H9 (cell line): ENCODE results near the gene EHD1. TPM values are rescaled to one million over a fixed set of nuclear protein-coding genes. Genes with fewer than 3 reads are reported as not detected.

Experiments used
- DNase-seq: peaks from one replicate; pipeline ENCODE4 v3.0.0-alpha.2; 2017
- H2AFZ ChIP-seq: one replicate; pipeline ENCODE4 v1.6.1; 2013; ENCODE audit warnings: mild to moderate bottlenecking, low read length, control low read depth, moderate library complexity
- H2AK5ac ChIP-seq: 2 replicates; pipeline ENCODE4 v1.6.1; 2013; ENCODE audit warnings: low read length, control low read depth, mixed read lengths; ENCODE audit not compliant: insufficient read length
- H2BK120ac ChIP-seq: one replicate; pipeline ENCODE4 v1.6.1; 2013; ENCODE audit warnings: low read depth, mild to moderate bottlenecking, low read length, control low read depth, inconsistent platforms; ENCODE audit not compliant: poor library complexity, severe bottlenecking
- H2BK12ac ChIP-seq: 2 replicates; pipeline ENCODE4 v1.6.1; 2013; ENCODE audit warnings: low read length, control low read depth, mixed read lengths, low read depth; ENCODE audit not compliant: insufficient read length
- H2BK15ac ChIP-seq: 2 replicates; pipeline ENCODE4 v1.6.1; 2013; ENCODE audit warnings: low read depth, low read length, control low read depth
- H2BK20ac ChIP-seq: one replicate; pipeline ENCODE4 v1.6.1; 2013; ENCODE audit warnings: low read depth, mild to moderate bottlenecking, low read length, control low read depth, inconsistent platforms; ENCODE audit not compliant: poor library complexity, severe bottlenecking
- H2BK5ac ChIP-seq: 2 replicates; pipeline ENCODE4 v1.6.1; 2013; ENCODE audit warnings: low read length, control low read depth, mixed read lengths; ENCODE audit not compliant: insufficient read length
- H3K14ac ChIP-seq: 2 replicates; pipeline ENCODE4 v1.6.1; 2013; ENCODE audit warnings: low read length, control low read depth; ENCODE audit not compliant: insufficient read depth
- H3K18ac ChIP-seq: 2 replicates; pipeline ENCODE4 v1.6.1; 2013; ENCODE audit warnings: low read depth, mild to moderate bottlenecking, mixed read lengths, low read length, control low read depth; ENCODE audit not compliant: insufficient read length
- H3K23ac ChIP-seq: 2 replicates; pipeline ENCODE4 v1.6.1; 2013; ENCODE audit warnings: low read length, control low read depth, mixed read lengths, low read depth; ENCODE audit not compliant: insufficient read length
- H3K23me2 ChIP-seq: 2 replicates; pipeline ENCODE4 v1.6.1; 2013; ENCODE audit warnings: low read depth, mild to moderate bottlenecking, mixed read lengths, low read length, control low read depth; ENCODE audit not compliant: insufficient read length, poor library complexity, severe bottlenecking
- H3K27ac ChIP-seq: 2 replicates; pipeline ENCODE4 v1.5.1; 2013; ENCODE audit warnings: low read length, control low read depth, mixed read lengths, low read depth; ENCODE audit not compliant: insufficient read length
- H3K27me3 ChIP-seq: 2 replicates; pipeline ENCODE4 v1.6.1; 2013; ENCODE audit warnings: low read length, control low read depth, inconsistent platforms; ENCODE audit not compliant: insufficient read depth
- H3K4ac ChIP-seq: 2 replicates; pipeline ENCODE4 v1.6.1; 2013; ENCODE audit warnings: low read depth, mild to moderate bottlenecking, control low read depth, inconsistent platforms, low read length, moderate library complexity
- H3K4me1 ChIP-seq: 2 replicates; pipeline ENCODE4 v1.6.1; 2013; ENCODE audit warnings: low read length, control low read depth, inconsistent platforms; ENCODE audit not compliant: insufficient read depth
- H3K4me2 ChIP-seq: 2 replicates; pipeline ENCODE4 v1.6.1; 2013; ENCODE audit warnings: low read length, control low read depth, mixed read lengths; ENCODE audit not compliant: insufficient read length, insufficient read depth
- H3K56ac ChIP-seq: 2 replicates; pipeline ENCODE4 v1.6.1; 2013; ENCODE audit warnings: low read depth, mild to moderate bottlenecking, mixed read lengths, low read length, control low read depth; ENCODE audit not compliant: insufficient read length
- H3K79me1 ChIP-seq: 2 replicates; pipeline ENCODE4 v1.6.1; 2013; ENCODE audit warnings: low read depth, mild to moderate bottlenecking, moderate library complexity, low read length, control low read depth, inconsistent platforms; ENCODE audit not compliant: insufficient read depth, poor library complexity, severe bottlenecking
- H3K79me2 ChIP-seq: 2 replicates; pipeline ENCODE4 v1.6.1; 2013; ENCODE audit warnings: low read length, control low read depth, inconsistent platforms; ENCODE audit not compliant: insufficient read depth
- H3K9ac ChIP-seq: 2 replicates; pipeline ENCODE4 v1.6.1; 2013; ENCODE audit warnings: low read length, control low read depth, mixed read lengths; ENCODE audit not compliant: insufficient read length; ENCODE audit errors: extremely low read depth
- H3K9me3 ChIP-seq: one replicate; pipeline ENCODE4 v1.6.1; 2013; ENCODE audit warnings: low read depth, low read length, inconsistent platforms; ENCODE audit not compliant: control insufficient read depth
- H3T11ph ChIP-seq: one replicate; pipeline ENCODE4 v1.6.1; 2013; ENCODE audit warnings: mild to moderate bottlenecking, low read length, control low read depth, inconsistent platforms
- H4K20me1 ChIP-seq: one replicate; pipeline ENCODE4 v1.6.1; 2013; ENCODE audit not compliant: control insufficient read depth, insufficient read length, insufficient read depth
- H4K5ac ChIP-seq: 2 replicates; pipeline ENCODE4 v1.6.1; 2013; ENCODE audit warnings: low read depth, mild to moderate bottlenecking, mixed read lengths, low read length, control low read depth; ENCODE audit not compliant: insufficient read length
- H4K8ac ChIP-seq: replicated peaks from 2 replicates; pipeline ENCODE4 v1.6.1; 2013; ENCODE audit warnings: low read length, control low read depth, mixed read lengths, low read depth; ENCODE audit not compliant: insufficient read length
- H4K91ac ChIP-seq: 2 replicates; pipeline ENCODE4 v1.6.1; 2013; ENCODE audit warnings: low read depth, mild to moderate bottlenecking, moderate library complexity, mixed read lengths, low read length, control low read depth; ENCODE audit not compliant: insufficient read length
- H3K27ac Mint-ChIP-seq, 3 experiments: 2 replicates in 2 of 3; 3 replicates in 1 of 3; pipeline ENCODE4 v1.8.0; 2020 to 2021; ENCODE audit warnings: mixed read lengths in 3 of 3, mild to moderate bottlenecking in 1 of 3, moderate library complexity in 1 of 3
- H3K27me3 Mint-ChIP-seq: 2 replicates; pipeline ENCODE4 v1.8.0; 2021; ENCODE audit warnings: low read depth, mild to moderate bottlenecking, moderate library complexity, mixed read lengths
- H3K36me3 Mint-ChIP-seq, 3 experiments: 2 replicates in 2 of 3; 3 replicates in 1 of 3; pipeline ENCODE4 v1.8.0; 2020 to 2021; ENCODE audit warnings: low read depth in 3 of 3, mixed read lengths in 3 of 3; ENCODE audit not compliant: insufficient read depth in 1 of 3
- H3K4me1 Mint-ChIP-seq, 2 experiments: 2 replicates each; pipeline ENCODE4 v1.8.0; 2020; ENCODE audit warnings: mixed read lengths in 2 of 2
- H3K4me3 Mint-ChIP-seq, 2 experiments: 2 replicates in 1 of 2; 3 replicates in 1 of 2; pipeline ENCODE4 v1.8.0; 2020 to 2021; ENCODE audit warnings: mild to moderate bottlenecking in 2 of 2, mixed read lengths in 2 of 2, moderate library complexity in 1 of 2
- H3K9me3 Mint-ChIP-seq, 2 experiments: 2 replicates in 1 of 2; 3 replicates in 1 of 2; pipeline ENCODE4 v1.8.0; 2020; ENCODE audit warnings: mild to moderate bottlenecking in 2 of 2, mixed read lengths in 2 of 2, moderate library complexity in 1 of 2
- CTCF ChIP-seq: fragments of 200-600 bp; sonication (generic); conservative IDR thresholded peaks from 3 replicates; pipeline ENCODE4 v1.8.0; 2021; ENCODE audit warnings: antibody characterized with exemption, mild to moderate bottlenecking
- WGBS: extraction: QIAGEN DNeasy Blood & Tissue Kit; methylation state at CpG from one replicate; pipeline ENCODE4 v1.1.7; 2013; ENCODE audit warnings: missing lambda C conversion rate, low lambda C conversion rate, mixed read lengths; ENCODE audit not compliant: insufficient read length; ENCODE audit errors: extremely low coverage; 5-methylcytosine and 5-hydroxymethylcytosine counted together
- total RNA-seq: library from RNA; stranded (reverse); gene quantifications from 2 replicates; pipeline ENCODE4 v1.2.1, GENCODE V29; 2021

The EHD1 gene
- total RNA-seq, 1 experiment from 2014 or later: 31.0 TPM

GRCh38 chr11:64850979-64851567 lies 27.3 kb downstream of the EHD1 start:
- H3K79me2 ChIP-seq: no peaks in the 10 kb centered on the region
- Mint-ChIP-seq H3K4me3 (no peak overlapping the region), H3K9me3 (no peaks in the 10 kb centered on the region), H3K27ac (no peak overlapping the region), H3K27me3 (no peaks in the 10 kb centered on the region), H3K36me3 (peaks cover 2 to 14% (median 11%) of the 10 kb centered on the region in 3 experiments; a peak in 6 of 7 replicates), H3K4me1 (peaks cover 23 to 25% of the 10 kb centered on the region in 2 experiments)
- peak; percentile 69 for DNase-seq
- H3K4ac ChIP-seq: no peak overlapping the region
- WGBS: no CpG with 5 or more reads among the region's 13 CpGs
- H3K9ac ChIP-seq: no peak overlapping the region
- H2BK15ac ChIP-seq: no peak overlapping the region
- no peak overlapping the region for H3K18ac ChIP-seq
- H3K79me1 ChIP-seq: no peaks in the 10 kb centered on the region
- no peaks in the 10 kb centered on the region for H3K27me3 ChIP-seq
- no peak overlapping the region for H4K8ac ChIP-seq
- no peak overlapping the region for H2BK120ac ChIP-seq
- H3K23ac ChIP-seq: no peak overlapping the region
- no peak overlapping the region for H2BK20ac ChIP-seq
- no peak overlapping the region for H3K27ac ChIP-seq
- H3K4me1 ChIP-seq: no peaks in the 10 kb centered on the region; the same call in 1 of the 2 replicates
- H3K9me3 ChIP-seq: no peaks in the 10 kb centered on the region
- TF ChIP-seq CTCF: peak; percentile 41; the same call in 2 of the 3 replicates
- no peak overlapping the region for H2AFZ ChIP-seq
- H3T11ph ChIP-seq: no peak overlapping the region
- no peak overlapping the region for H2BK5ac ChIP-seq
- H3K14ac ChIP-seq: no peak overlapping the region
- H2BK12ac ChIP-seq: no peak overlapping the region
- H4K91ac ChIP-seq: no peak overlapping the region
- H2AK5ac ChIP-seq: no peak overlapping the region
- no peaks in the 10 kb centered on the region for H4K20me1 ChIP-seq
- no peak overlapping the region for H3K56ac ChIP-seq
- no peak overlapping the region for H4K5ac ChIP-seq
- no peaks in the 10 kb centered on the region for H3K23me2 ChIP-seq
- H3K4me2 ChIP-seq: no peak overlapping the region
